PC-9 (cell line): ENCODE results near the gene YBX1. TPM values are rescaled to one million over a fixed set of nuclear protein-coding genes. Genes with fewer than 3 reads are reported as not detected.

ENCODE experiments used
- BruUV-seq: library from RNA; stranded (reverse); fragments of 400-500 nt; replicated peaks from 2 replicates; lab custom pipeline; 2021; lab: Mats Ljungman, UMichigan
- CTCF ChIA-PET: fragments of 300-600 bp; sonication (Branson Sonifier 250); formaldehyde crosslinking; loops from one replicate; lab custom pipeline; 2022; ENCODE audit warnings: antibody characterized with exemption; lab: Charles Lee
- POLR2A ChIA-PET: fragments of 300-600 bp; sonication (Branson Sonifier 250); formaldehyde crosslinking; loops from one replicate; lab custom pipeline; 2022; ENCODE audit warnings: antibody characterized with exemption; ENCODE audit not compliant: unreplicated experiment; lab: Charles Lee
- DNase-seq, 2 experiments: peaks; one replicate each; pipeline versions ENCODE4 v3.0.0 to v3.0.0-alpha.2; 2015 to 2022; ENCODE audit warnings: mixed read lengths in 1 of 2
- H2AFZ ChIP-seq: fragments of 200-600 bp; sonication (generic); 2 replicates; pipeline ENCODE4 v1.8.1; 2017; ENCODE audit warnings: antibody characterized with exemption
- H3F3A ChIP-seq: fragments of 200-600 bp; sonication (generic); 2 replicates; pipeline ENCODE4 v1.8.1; 2017; ENCODE audit warnings: antibody characterized with exemption, mild to moderate bottlenecking, low read depth; ENCODE audit not compliant: insufficient read depth
- H3K27ac ChIP-seq: fragments of 200-600 bp; sonication (generic); 2 replicates; pipeline ENCODE4 v1.6.1; 2016; ENCODE audit warnings: mixed run types
- H3K27me3 ChIP-seq: fragments of 200-600 bp; sonication (generic); 2 replicates; pipeline ENCODE4 v1.6.1; 2016; ENCODE audit warnings: low read depth, mixed run types; ENCODE audit not compliant: insufficient read depth
- H3K36me3 ChIP-seq: fragments of 200-600 bp; sonication (generic); 2 replicates; pipeline ENCODE4 v1.6.1; 2016; ENCODE audit warnings: low read depth, mixed run types
- H3K4me1 ChIP-seq: fragments of 200-600 bp; sonication (generic); replicated peaks from 2 replicates; pipeline ENCODE4 v1.6.1; 2016; ENCODE audit warnings: mixed run types; ENCODE audit not compliant: insufficient read depth
- H3K4me2 ChIP-seq: fragments of 200-600 bp; sonication (generic); 2 replicates; pipeline ENCODE4 v1.6.1; 2017; ENCODE audit warnings: mixed run types
- H3K4me3 ChIP-seq: fragments of 200-600 bp; sonication (generic); 2 replicates; pipeline ENCODE4 v1.6.1; 2016; ENCODE audit warnings: mixed run types
- H3K79me2 ChIP-seq: fragments of 200-600 bp; sonication (generic); 2 replicates; pipeline ENCODE4 v1.6.1; 2017; ENCODE audit warnings: low read depth, mixed run types
- H3K9me2 ChIP-seq: fragments of 200-600 bp; sonication (generic); 2 replicates; pipeline ENCODE4 v1.8.1; 2017; ENCODE audit warnings: mild to moderate bottlenecking; ENCODE audit not compliant: insufficient read depth
- H3K9me3 ChIP-seq: fragments of 200-600 bp; sonication (generic); 2 replicates; pipeline ENCODE4 v1.8.1; 2016; ENCODE audit warnings: low read depth; ENCODE audit not compliant: insufficient read depth
- H4K20me1 ChIP-seq: fragments of 200-600 bp; sonication (generic); 2 replicates; pipeline ENCODE4 v1.8.1; 2017; ENCODE audit not compliant: insufficient read depth
- CTCF ChIP-seq: fragments of 200-600 bp; sonication (generic); conservative IDR thresholded peaks from 2 replicates; pipeline ENCODE4 v1.6.1; 2017; ENCODE audit warnings: mixed run types, antibody characterized with exemption, mild to moderate bottlenecking, moderate library complexity
- EZH2 ChIP-seq: fragments of 200-600 bp; sonication (generic); IDR thresholded peaks from 2 replicates; pipeline ENCODE4 v1.8.0; 2017; ENCODE audit warnings: antibody characterized with exemption, low read depth
- intact Hi-C: fragments of 100-400 bp; cut with micrococcal nuclease; formaldehyde crosslinking; loops from one replicate; pipeline ENCODE4 v1.10.0; 2022; ENCODE audit not compliant: unreplicated experiment
- total RNA-seq: library from RNA; stranded (reverse); gene quantifications from 2 replicates; pipeline ENCODE4 v1.2.3, GENCODE V29; 2021

YBX1 gene
- total RNA-seq, 1 experiment from 2014 or later = 1,130 TPM

DNA sequence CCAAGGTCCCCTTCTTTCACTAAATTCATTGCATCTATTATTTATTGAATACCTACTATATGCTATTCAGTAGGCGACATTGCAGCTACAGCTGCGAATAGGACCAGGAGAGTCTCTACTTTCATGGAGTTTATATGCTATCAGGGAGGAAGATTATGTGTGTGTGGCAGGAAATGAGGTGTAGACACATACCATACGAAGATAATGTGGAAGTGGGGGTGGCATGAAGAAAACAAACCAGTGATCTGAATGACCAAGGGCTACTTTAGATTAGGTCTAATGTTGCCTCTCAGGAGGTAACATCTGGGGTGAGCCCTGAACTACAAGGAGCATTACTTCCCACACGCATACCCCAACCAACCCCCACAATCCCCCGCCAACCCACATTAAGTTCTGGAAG is 25.0 kb upstream of the YBX1 start:
- H3K27ac ChIP-seq = peak overlapping the region; percentile 64; the same call in 1 of the 2 replicates
- BruUV-seq = no TSS peak
- ChIA-PET CTCF (no interaction called here), POLR2A (interaction anchor here (0.7 kb wide), 1 partner anchor 26 kb away, joined by 5 read pairs; no protein-coding TSS in a partner anchor)
- H3K9me2 ChIP-seq = no peaks in the 10 kb centered on the region
- 0 out of 2 replicates have a peak, but pooled peaks cover 3% of the 10 kb centered on the region for H3K36me3 ChIP-seq
- peaks cover 22% of the 10 kb centered on the region for H3K79me2 ChIP-seq
- H3K9me3 ChIP-seq = no peaks in the 10 kb centered on the region
- peak overlapping the region; percentile 76; the same call in 1 of the 2 replicates for H3K4me3 ChIP-seq
- DNase-seq = no peak
- no peak for TF ChIP-seq CTCF
- no peak for TF ChIP-seq EZH2
- peak overlapping the region; percentile 95 for H2AFZ ChIP-seq
- no peaks in the 10 kb centered on the region for H3K27me3 ChIP-seq
- H4K20me1 ChIP-seq = no peaks in the 10 kb centered on the region
- peak overlapping the region; percentile 99 for H3K4me2 ChIP-seq
- intact Hi-C loops = no loop called here
- peaks cover 19% of the 10 kb centered on the region for H3K4me1 ChIP-seq
- H3F3A ChIP-seq = peaks cover 8% of the 10 kb centered on the region; the same call in 1 of the 2 replicates

DNA sequence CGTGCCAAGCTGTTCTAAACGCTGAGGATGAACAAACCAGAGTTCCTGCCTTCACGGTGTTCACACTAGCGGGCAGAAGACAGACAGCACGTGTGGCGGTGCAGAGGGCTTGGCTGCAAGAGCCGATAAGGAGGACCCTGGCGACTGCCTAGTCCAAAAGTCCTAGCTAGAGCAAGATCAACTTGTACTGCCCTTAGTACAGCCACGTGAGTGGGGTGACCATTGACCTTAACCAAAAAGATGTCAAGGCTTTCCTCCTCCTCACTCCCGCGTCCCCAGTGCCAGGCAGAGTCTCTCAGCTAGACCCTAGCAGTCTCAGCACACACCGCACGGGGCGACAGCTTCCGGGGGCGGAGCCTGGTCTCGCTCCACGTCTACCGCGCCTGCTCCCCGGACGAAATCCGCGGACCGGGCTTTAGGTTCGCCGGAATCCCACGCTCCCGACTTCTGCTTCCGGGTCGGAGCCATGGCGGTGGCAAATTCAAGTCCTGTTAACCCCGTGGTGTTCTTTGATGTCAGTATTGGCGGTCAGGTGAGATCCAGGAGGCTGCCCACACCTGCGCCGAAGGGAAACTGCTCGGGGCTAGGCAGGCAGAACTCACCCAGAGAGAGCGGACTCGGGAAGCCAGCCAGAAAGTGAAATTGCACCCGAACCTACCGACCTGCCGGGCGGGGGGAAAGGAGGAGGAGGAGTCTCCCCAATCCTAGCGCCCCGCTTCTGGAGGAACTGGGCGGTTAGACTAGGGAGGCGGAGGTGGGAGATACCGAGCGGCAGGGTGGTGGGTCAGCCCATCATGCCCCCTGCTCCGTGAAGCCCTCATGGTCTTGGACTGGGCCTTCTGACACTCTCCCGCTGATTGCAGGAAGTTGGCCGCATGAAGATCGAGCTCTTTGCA is 24.0 kb upstream of the YBX1 start, which contains the start of gene PPIH:
PPIH (plus strand) TSS at position 443 of the 896 bp plus-strand sequence; CDS start at position 467, 24 bp downstream.
- POLR2A ChIA-PET = interaction anchor here (0.6 kb wide), 1 partner anchor 34 kb away, joined by 8 read pairs; no protein-coding TSS in a partner anchor
- intact Hi-C loops = no loop called here
- peak; percentile 87 to 96 for DNase-seq
- Histone ChIP-seq H3K27ac (peak within 1 kb of the TSS; percentile 64), H3K9me2 (no peaks in the 10 kb centered on the region), H3K4me2 (peak within 1 kb of the TSS; percentile 99), H3K4me3 (peak within 1 kb of the TSS; percentile 76), H3K79me2 (peaks cover 22% of the 10 kb centered on the region), H3K4me1 (peaks cover 19% of the 10 kb centered on the region), H3K27me3 (no peaks in the 10 kb centered on the region), H2AFZ (peak within 1 kb of the TSS; percentile 95), H4K20me1 (no peaks in the 10 kb centered on the region), H3F3A (peaks cover 8% of the 10 kb centered on the region; the same call in 1 of the 2 replicates), H3K36me3 (peaks cover 3% of the 10 kb centered on the region; the same call in 1 of the 2 replicates), H3K9me3 (no peaks in the 10 kb centered on the region)
- BruUV-seq = TSS peak; percentile 98
- CTCF ChIA-PET = interaction anchor here (0.5 to 0.6 kb wide), 2 partner anchors 24 to 68 kb away, joined by 3 to 4 read pairs; partner anchors contain the start of gene YBX1
- TF ChIP-seq EZH2 (no peak), CTCF (no peak; the same call in 1 of the 2 replicates)

DNA sequence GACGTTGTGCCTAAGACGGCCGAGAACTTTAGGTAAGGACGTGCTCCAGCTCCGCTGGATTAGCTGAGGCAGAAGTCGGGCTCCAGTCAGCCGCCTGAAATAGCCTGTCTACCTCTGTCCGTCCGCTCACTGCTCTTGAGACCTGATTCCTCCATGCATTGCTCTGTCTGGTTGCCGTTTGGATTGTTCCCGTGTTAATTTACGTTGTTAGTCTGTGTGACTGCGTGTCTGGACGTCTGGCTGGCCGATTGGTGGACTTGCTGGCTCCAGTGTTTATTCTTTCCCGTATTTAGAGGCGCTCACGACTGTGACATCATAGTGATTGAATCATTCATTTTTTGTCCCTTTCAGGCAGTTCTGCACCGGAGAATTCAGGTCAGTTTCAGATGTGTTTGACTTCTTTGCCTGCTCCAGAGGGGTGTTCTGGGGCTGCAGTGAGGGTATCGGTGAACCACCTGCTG is 23.3 kb upstream of the YBX1 start:
- Histone ChIP-seq H4K20me1 (no peaks in the 10 kb centered on the region), H2AFZ (peak overlapping the region; percentile 95), H3K79me2 (peaks cover 22% of the 10 kb centered on the region), H3K4me3 (peak overlapping the region; percentile 76), H3K4me2 (peak overlapping the region; percentile 99), H3K27me3 (no peaks in the 10 kb centered on the region), H3K9me2 (no peaks in the 10 kb centered on the region), H3K4me1 (peaks cover 19% of the 10 kb centered on the region), H3K9me3 (no peaks in the 10 kb centered on the region), H3K27ac (peak overlapping the region; percentile 64), H3F3A (peaks cover 8% of the 10 kb centered on the region; the same call in 1 of the 2 replicates), H3K36me3 (peaks cover 6% of the 10 kb centered on the region)
- no TSS peak for BruUV-seq
- TF ChIP-seq CTCF (no peak), EZH2 (no peak)
- no peak for DNase-seq
- ChIA-PET CTCF (no interaction called here), POLR2A (no interaction called here)
- intact Hi-C loops = loop anchor here (1.0 kb wide), 1 partner anchor 23 kb away; the partner anchor contains the start of gene YBX1
